Brain microvascular endothelial cell (primary cell): ENCODE results near the gene FIGN.

Experiments used
- DNase-seq: peaks from one replicate; pipeline ENCODE4 v3.0.0-alpha.2; 2020
- H3K27ac ChIP-seq: fragments of 250-450 bp; sonication (Bioruptor Pico); 2 replicates; pipeline ENCODE4 v1.5.1; 2020; ENCODE audit warnings: mild to moderate bottlenecking, moderate library complexity
- H3K27me3 ChIP-seq: fragments of 250-450 bp; sonication (Bioruptor Pico); replicated peaks from 2 replicates; pipeline ENCODE4 v1.5.1; 2020; ENCODE audit warnings: mild to moderate bottlenecking
- H3K36me3 ChIP-seq: fragments of 250-450 bp; sonication (Bioruptor Pico); replicated peaks from 2 replicates; pipeline ENCODE4 v1.5.1; 2020; ENCODE audit warnings: mild to moderate bottlenecking
- H3K4me3 ChIP-seq: 2 replicates; pipeline ENCODE4 v1.5.1; 2011; ENCODE audit warnings: low read depth, mild to moderate bottlenecking, control low read depth, low read length, moderate library complexity
- in situ Hi-C: cut with HindIII; loops from 2 replicates; pipeline ENCODE4 v1.10.0; 2017; ENCODE audit warnings: low sequenced_read_pairs, low pct_ligation_motif_present
- TF ChIP-seq, protein P1 (sequence below): IDR thresholded peaks from 2 replicates; pipeline ENCODE4 v1.5.1; 2011; ENCODE audit warnings: low read depth, mild to moderate bottlenecking, moderate library complexity, low read length, control low read depth, inconsistent platforms; ENCODE audit errors: missing control alignments

Gene FIGN

GRCh38 chr2:163682695-163683094, 53.1 kb downstream of the FIGN start:
- no peak overlapping the region for H3K4me3 ChIP-seq
- in situ Hi-C loops = no loop called here
- H3K27ac ChIP-seq = no peak overlapping the region
- TF ChIP-seq, protein P1, sequence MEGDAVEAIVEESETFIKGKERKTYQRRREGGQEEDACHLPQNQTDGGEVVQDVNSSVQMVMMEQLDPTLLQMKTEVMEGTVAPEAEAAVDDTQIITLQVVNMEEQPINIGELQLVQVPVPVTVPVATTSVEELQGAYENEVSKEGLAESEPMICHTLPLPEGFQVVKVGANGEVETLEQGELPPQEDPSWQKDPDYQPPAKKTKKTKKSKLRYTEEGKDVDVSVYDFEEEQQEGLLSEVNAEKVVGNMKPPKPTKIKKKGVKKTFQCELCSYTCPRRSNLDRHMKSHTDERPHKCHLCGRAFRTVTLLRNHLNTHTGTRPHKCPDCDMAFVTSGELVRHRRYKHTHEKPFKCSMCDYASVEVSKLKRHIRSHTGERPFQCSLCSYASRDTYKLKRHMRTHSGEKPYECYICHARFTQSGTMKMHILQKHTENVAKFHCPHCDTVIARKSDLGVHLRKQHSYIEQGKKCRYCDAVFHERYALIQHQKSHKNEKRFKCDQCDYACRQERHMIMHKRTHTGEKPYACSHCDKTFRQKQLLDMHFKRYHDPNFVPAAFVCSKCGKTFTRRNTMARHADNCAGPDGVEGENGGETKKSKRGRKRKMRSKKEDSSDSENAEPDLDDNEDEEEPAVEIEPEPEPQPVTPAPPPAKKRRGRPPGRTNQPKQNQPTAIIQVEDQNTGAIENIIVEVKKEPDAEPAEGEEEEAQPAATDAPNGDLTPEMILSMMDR = peak; percentile 46
- DNase-seq = peak; percentile 39
- H3K36me3 ChIP-seq = no peaks in the 10 kb centered on the region
- H3K27me3 ChIP-seq = no peaks in the 10 kb centered on the region

GRCh38 chr2:163681745-163682144, 54.1 kb downstream of the FIGN start:
- H3K4me3 ChIP-seq = no peak overlapping the region
- TF ChIP-seq, protein P1 = no peak
- H3K27ac ChIP-seq = no peak overlapping the region
- in situ Hi-C loops = no loop called here
- H3K27me3 ChIP-seq = no peaks in the 10 kb centered on the region
- H3K36me3 ChIP-seq = no peaks in the 10 kb centered on the region
- DNase-seq = no peak

GRCh38 chr2:163675388-163675787, 60.4 kb downstream of the FIGN start:
- Histone ChIP-seq H3K27me3 (no peaks in the 10 kb centered on the region), H3K36me3 (no peaks in the 10 kb centered on the region), H3K4me3 (no peak overlapping the region), H3K27ac (no peak overlapping the region)
- in situ Hi-C loops = no loop called here
- TF ChIP-seq, protein P1 = no peak
- DNase-seq = no peak

DNA sequence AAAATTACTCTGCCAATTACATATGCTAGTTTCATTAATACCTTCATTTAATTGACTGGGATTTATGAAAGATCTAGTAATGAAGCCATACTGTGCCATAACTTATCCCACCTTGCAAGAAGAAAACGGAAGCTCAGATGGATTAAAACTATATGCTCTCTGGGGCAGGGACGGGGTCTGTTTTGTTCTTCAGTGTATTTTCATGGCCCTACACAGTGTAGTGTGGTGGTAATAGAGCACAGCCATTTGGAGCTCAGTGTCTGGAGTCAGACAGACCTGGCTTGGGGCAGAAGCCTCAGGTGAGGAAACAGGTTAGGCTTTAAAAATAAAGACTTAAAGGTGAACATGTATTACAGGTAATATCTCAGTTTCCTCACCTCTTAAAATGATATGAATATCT, 62.3 kb downstream of the FIGN start:
- in situ Hi-C loops = no loop called here
- no peak for DNase-seq
- Histone ChIP-seq H3K36me3 (no peaks in the 10 kb centered on the region), H3K4me3 (no peak overlapping the region), H3K27ac (no peak overlapping the region), H3K27me3 (no peaks in the 10 kb centered on the region)
- TF ChIP-seq, protein P1 = no peak

DNA sequence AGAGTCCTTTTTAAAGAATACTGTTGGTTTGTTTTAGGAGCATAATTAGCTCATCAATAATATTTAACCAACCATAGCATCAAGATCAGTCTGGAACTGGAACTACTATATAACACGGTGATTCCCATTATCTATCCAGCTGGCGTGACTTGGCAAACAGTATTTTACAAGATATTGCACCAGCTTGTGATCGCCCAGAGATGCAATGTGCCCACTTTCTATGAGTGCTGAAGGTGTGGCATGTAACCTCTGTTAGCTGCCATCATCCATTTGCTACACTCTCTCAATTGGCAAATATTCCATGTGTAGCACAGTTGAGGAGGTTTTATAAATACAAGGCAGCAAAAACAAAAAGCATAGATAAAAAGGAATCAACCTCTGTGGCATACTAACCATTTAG, 64.9 kb downstream of the FIGN start:
- DNase-seq = no peak
- Histone ChIP-seq H3K36me3 (no peaks in the 10 kb centered on the region), H3K27me3 (no peaks in the 10 kb centered on the region), H3K4me3 (no peak overlapping the region), H3K27ac (no peak overlapping the region)
- in situ Hi-C loops = no loop called here
- TF ChIP-seq, protein P1 = no peak

GRCh38 chr2:163669506-163669905, 66.3 kb downstream of the FIGN start:
- no peak overlapping the region for H3K4me3 ChIP-seq
- in situ Hi-C loops = no loop called here
- TF ChIP-seq, protein P1 = no peak
- no peak for DNase-seq
- no peaks in the 10 kb centered on the region for H3K27me3 ChIP-seq
- H3K36me3 ChIP-seq = no peaks in the 10 kb centered on the region
- no peak overlapping the region for H3K27ac ChIP-seq
